ENCODE data around the gene TRPM8.

- TF ChIP-seq CTCF (IDR thresholded peaks at IDR 0.05; ENCODE audit: insufficient read depth, low read length) (no peak), POLR2AphosphoS5 (IDR thresholded peaks at IDR 0.05; ENCODE audit: low read depth) (no peak), GABPA (IDR thresholded peaks at IDR 0.05; ENCODE audit: low read depth) (no peak), REST (IDR thresholded peaks at IDR 0.05; ENCODE audit: insufficient replicate concordance, low read depth) (no peak), SPI1 (IDR thresholded peaks at IDR 0.05; ENCODE audit: borderline replicate concordance, low read depth) (no peak)
Measured at GRCh38 chr2:233996000-233996399, 78.8 kb downstream of the TRPM8 start.

Measured in HL-60 (cell line).